ENCODE data around the gene TMCC3. TPM values are rescaled to one million over a fixed set of nuclear protein-coding genes. Genes with fewer than 3 reads are reported as not detected.

TMCC3 gene
- total RNA-seq, 1 experiment from 2014 or later = 1.9 TPM

DNA sequence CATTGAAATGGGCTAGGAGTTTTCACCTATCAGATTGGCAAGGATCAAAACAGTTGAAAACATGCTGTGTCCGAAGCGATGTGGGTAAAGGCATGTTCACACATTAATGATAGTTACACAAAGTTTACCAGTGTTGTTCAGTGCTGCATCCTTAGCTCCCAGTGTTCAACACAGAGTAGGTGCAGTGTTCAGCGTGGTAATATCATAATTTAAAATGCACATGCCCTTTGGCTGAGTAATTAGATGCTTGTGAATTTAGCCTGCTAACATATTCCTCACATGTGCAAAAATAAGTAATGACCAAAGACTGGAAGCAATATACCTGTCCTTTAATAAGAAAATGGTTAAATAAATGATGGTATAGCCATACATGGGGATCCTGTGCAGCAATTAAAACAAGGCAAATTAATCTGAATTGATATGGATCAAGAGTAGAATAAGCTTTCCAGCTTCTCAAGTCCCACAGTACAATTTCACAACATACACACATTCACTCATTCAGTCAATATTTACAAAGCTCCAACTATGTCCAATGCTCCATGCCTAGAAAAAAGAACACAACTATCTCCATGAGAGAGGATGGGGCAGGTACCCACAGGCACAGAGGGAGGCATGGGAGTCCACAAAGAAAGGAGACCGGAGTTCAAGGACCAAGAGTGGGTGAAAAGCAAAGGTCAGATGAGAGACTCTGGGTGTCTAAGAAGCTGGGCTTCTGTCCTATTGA lies 12.8 kb downstream of the TMCC3 start:
- no TSS peak for BruUV-seq (replicated peaks)
- DNase-seq (ENCODE audit: unreplicated experiment) = no peak
- ChIA-PET CTCF (interaction anchor here (0.6 to 1.0 kb wide), 2 partner anchors 15 to 232 kb away, joined by 3 read pairs; no protein-coding TSS in a partner anchor), POLR2A (interaction anchor here (0.9 to 2.3 kb wide), 3 partner anchors 16 to 75 kb away, joined by 3 to 32 read pairs (median 9); no protein-coding TSS in a partner anchor)
- intact Hi-C loops (cut with micrococcal nuclease) = no loop called here
- H3K36me3 Mint-ChIP-seq (ENCODE audit: insufficient read depth, unreplicated experiment) = no peaks in the 10 kb centered on the region
- TF ChIP-seq, protein P1, sequence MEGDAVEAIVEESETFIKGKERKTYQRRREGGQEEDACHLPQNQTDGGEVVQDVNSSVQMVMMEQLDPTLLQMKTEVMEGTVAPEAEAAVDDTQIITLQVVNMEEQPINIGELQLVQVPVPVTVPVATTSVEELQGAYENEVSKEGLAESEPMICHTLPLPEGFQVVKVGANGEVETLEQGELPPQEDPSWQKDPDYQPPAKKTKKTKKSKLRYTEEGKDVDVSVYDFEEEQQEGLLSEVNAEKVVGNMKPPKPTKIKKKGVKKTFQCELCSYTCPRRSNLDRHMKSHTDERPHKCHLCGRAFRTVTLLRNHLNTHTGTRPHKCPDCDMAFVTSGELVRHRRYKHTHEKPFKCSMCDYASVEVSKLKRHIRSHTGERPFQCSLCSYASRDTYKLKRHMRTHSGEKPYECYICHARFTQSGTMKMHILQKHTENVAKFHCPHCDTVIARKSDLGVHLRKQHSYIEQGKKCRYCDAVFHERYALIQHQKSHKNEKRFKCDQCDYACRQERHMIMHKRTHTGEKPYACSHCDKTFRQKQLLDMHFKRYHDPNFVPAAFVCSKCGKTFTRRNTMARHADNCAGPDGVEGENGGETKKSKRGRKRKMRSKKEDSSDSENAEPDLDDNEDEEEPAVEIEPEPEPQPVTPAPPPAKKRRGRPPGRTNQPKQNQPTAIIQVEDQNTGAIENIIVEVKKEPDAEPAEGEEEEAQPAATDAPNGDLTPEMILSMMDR (IDR thresholded peaks at IDR 0.05; ENCODE audit: unreplicated experiment) = no peak
- no peak overlapping the region for H3K27ac Mint-ChIP-seq (ENCODE audit: low read depth, unreplicated experiment)
- H3K9me3 Mint-ChIP-seq (ENCODE audit: unreplicated experiment) = no peaks in the 10 kb centered on the region
- H3K4me3 Mint-ChIP-seq (ENCODE audit: unreplicated experiment) = no peak overlapping the region
- no peaks in the 10 kb centered on the region for H3K27me3 Mint-ChIP-seq (ENCODE audit: insufficient read depth, unreplicated experiment)
- peaks cover 14% of the 10 kb centered on the region for H3K4me1 Mint-ChIP-seq (ENCODE audit: insufficient read depth, unreplicated experiment)

DNA sequence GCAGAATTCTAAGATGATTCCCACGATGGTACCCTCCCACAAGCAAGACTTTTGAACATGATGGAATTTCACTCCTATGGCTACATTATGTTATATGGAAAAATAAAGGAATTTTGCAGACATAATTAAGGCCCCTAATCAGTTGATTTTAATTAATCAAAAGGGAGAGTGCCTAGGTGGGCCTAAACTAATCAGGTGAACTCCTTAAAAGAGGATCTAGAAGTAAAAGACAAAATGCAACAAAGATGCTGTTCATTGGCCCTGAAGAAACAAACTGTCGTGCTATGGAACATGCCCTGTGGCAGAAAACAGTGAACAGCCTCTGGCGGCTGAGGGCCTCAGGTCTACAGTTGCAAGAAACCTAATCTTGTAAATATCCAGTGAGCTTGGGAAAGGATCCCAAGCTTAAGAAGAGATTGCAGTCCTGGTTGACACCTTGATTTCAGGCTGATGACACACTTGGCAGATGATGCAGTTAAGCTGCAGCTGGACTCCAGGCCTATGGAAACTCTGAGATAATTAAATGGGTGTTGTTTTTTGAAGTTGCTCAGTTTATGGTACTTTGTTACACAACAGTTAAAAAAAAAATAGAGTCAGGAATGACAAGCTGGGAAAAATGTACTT lies 13.8 kb downstream of the TMCC3 start:
- ChIA-PET CTCF (interaction anchor here (0.6 kb wide), 1 partner anchor 17 kb away, joined by 3 read pairs; no protein-coding TSS in a partner anchor), POLR2A (interaction anchor here (0.5 to 2.3 kb wide), 4 partner anchors 15 to 332 kb away, joined by 3 to 32 read pairs (median 6); no protein-coding TSS in a partner anchor)
- no peaks in the 10 kb centered on the region for H3K36me3 Mint-ChIP-seq (ENCODE audit: insufficient read depth, unreplicated experiment)
- DNase-seq (ENCODE audit: unreplicated experiment) = peak; percentile 59
- no TSS peak for BruUV-seq (replicated peaks)
- H3K4me3 Mint-ChIP-seq (ENCODE audit: unreplicated experiment) = no peak overlapping the region
- intact Hi-C loops (cut with micrococcal nuclease) = no loop called here
- peaks cover 14% of the 10 kb centered on the region for H3K4me1 Mint-ChIP-seq (ENCODE audit: insufficient read depth, unreplicated experiment)
- H3K27me3 Mint-ChIP-seq (ENCODE audit: insufficient read depth, unreplicated experiment) = no peaks in the 10 kb centered on the region
- H3K27ac Mint-ChIP-seq (ENCODE audit: low read depth, unreplicated experiment) = peak overlapping the region; percentile 27
- TF ChIP-seq, protein P1 (IDR thresholded peaks at IDR 0.05; ENCODE audit: unreplicated experiment) = no peak
- no peaks in the 10 kb centered on the region for H3K9me3 Mint-ChIP-seq (ENCODE audit: unreplicated experiment)

DNA sequence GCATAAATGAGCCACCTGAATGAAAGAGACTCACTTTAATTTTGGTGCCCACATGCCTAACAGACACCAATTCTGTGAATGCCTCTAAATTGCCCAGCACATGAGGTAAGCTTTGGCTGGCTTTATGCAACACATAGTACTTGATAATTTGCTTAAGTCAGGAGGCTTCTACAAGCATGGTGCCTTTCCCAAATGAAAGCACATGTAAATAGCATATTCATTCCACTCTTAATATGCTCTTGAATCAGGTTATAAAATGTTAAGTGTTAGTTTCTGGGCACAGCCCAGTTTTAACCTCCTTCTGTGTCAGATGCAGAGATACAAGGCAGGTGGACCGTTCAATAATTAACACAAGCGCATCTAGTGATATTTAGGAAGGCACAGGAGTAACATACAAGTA lies 15.6 kb downstream of the TMCC3 start:
- intact Hi-C loops (cut with micrococcal nuclease) = no loop called here
- Mint-ChIP-seq H3K4me3 (ENCODE audit: unreplicated experiment) (no peak overlapping the region), H3K36me3 (ENCODE audit: insufficient read depth, unreplicated experiment) (no peaks in the 10 kb centered on the region), H3K27me3 (ENCODE audit: insufficient read depth, unreplicated experiment) (no peaks in the 10 kb centered on the region), H3K4me1 (ENCODE audit: insufficient read depth, unreplicated experiment) (peaks cover 5% of the 10 kb centered on the region), H3K9me3 (ENCODE audit: unreplicated experiment) (no peaks in the 10 kb centered on the region), H3K27ac (ENCODE audit: low read depth, unreplicated experiment) (no peak overlapping the region)
- ChIA-PET POLR2A (no interaction called here), CTCF (no interaction called here)
- no TSS peak for BruUV-seq (replicated peaks)
- no peak for DNase-seq (ENCODE audit: unreplicated experiment)
- TF ChIP-seq, protein P1 (IDR thresholded peaks at IDR 0.05; ENCODE audit: unreplicated experiment) = no peak

DNA sequence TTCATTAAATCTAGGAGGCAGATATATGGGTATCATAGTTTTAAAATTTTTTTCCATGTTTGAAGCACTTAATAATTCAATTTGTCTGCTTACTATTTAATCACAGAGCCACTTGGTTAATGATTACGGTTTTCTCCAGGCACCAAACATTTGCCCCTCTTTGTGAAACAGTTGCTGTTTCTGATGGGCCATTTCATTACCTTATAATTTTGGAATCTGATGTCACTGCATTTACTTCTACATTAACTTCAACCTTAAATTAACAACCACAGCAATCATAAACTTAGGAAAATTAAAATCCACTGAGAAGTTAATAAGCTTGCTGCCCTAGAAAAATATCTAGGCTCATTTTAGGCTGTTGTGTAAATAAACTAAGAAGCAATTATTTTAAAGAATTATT lies 17.0 kb downstream of the TMCC3 start:
- POLR2A ChIA-PET = interaction anchor here (1.0 kb wide), 1 partner anchor 10 kb away, joined by 3 read pairs; no protein-coding TSS in a partner anchor
- DNase-seq (ENCODE audit: unreplicated experiment) = no peak

More for the DNA sequence above, 17.0 kb downstream of the TMCC3 start:
- Mint-ChIP-seq H3K9me3 (ENCODE audit: unreplicated experiment) (no peaks in the 10 kb centered on the region), H3K27ac (ENCODE audit: low read depth, unreplicated experiment) (no peak overlapping the region), H3K4me3 (ENCODE audit: unreplicated experiment) (no peak overlapping the region), H3K4me1 (ENCODE audit: insufficient read depth, unreplicated experiment) (peaks cover 5% of the 10 kb centered on the region), H3K36me3 (ENCODE audit: insufficient read depth, unreplicated experiment) (no peaks in the 10 kb centered on the region), H3K27me3 (ENCODE audit: insufficient read depth, unreplicated experiment) (no peaks in the 10 kb centered on the region)
- BruUV-seq (replicated peaks) = no TSS peak
- TF ChIP-seq, protein P1 (IDR thresholded peaks at IDR 0.05; ENCODE audit: unreplicated experiment) = no peak
- CTCF ChIA-PET = no interaction called here
- intact Hi-C loops (cut with micrococcal nuclease) = no loop called here

All from MCF 10A (cell line).